Liver (tissue), 9 donors: ENCODE data around the gene MMP23B. TPM values are rescaled to one million over a fixed set of nuclear protein-coding genes. Genes with fewer than 3 reads are reported as not detected.

Source experiments
- DNase-seq: peaks from one replicate; pipeline ENCODE4 v3.0.0-alpha.2; 2017; ENCODE audit warnings: low spot score
- H3K27ac ChIP-seq, 2 donors: one replicate each; pipeline ENCODE4 v1.7.0; 2013; ENCODE audit warnings: inconsistent platforms in 2 of 2, low read length in 2 of 2, control low read depth in 1 of 2, low read depth in 1 of 2, mild to moderate bottlenecking in 1 of 2
- H3K27me3 ChIP-seq, 4 donors: one replicate each; pipeline versions ENCODE4 v1.6.1 to v1.7.0; 2013; ENCODE audit warnings: low read length in 3 of 4, inconsistent platforms in 1 of 4, mild to moderate bottlenecking in 1 of 4, moderate library complexity in 1 of 4; ENCODE audit not compliant: control insufficient read depth in 4 of 4, insufficient read depth in 4 of 4
- H3K36me3 ChIP-seq, 4 donors: one replicate each; pipeline versions ENCODE4 v1.6.1 to v1.7.0; 2013; ENCODE audit warnings: low read length in 3 of 4, mild to moderate bottlenecking in 3 of 4, low read depth in 1 of 4, moderate library complexity in 1 of 4; ENCODE audit not compliant: control insufficient read depth in 4 of 4, insufficient read depth in 3 of 4
- H3K4me1 ChIP-seq, 4 donors: one replicate each; pipeline versions ENCODE4 v1.6.1 to v1.7.0; 2013; ENCODE audit warnings: low read length in 3 of 4, mild to moderate bottlenecking in 3 of 4, moderate library complexity in 1 of 4; ENCODE audit not compliant: control insufficient read depth in 4 of 4, insufficient read depth in 4 of 4
- H3K4me3 ChIP-seq, 3 donors: one replicate each; pipeline versions ENCODE4 v1.6.1 to v1.7.0; 2013; ENCODE audit warnings: low read length in 3 of 3, control low read depth in 1 of 3, low read depth in 1 of 3, mild to moderate bottlenecking in 1 of 3
- H3K9ac ChIP-seq, 2 donors: one replicate each; pipeline ENCODE4 v1.7.0; 2013; ENCODE audit warnings: low read length in 2 of 2, mild to moderate bottlenecking in 2 of 2, moderate library complexity in 2 of 2, control low read depth in 1 of 2, low read depth in 1 of 2
- H3K9me3 ChIP-seq, 4 donors: one replicate each; pipeline versions ENCODE4 v1.6.1 to v1.7.0; 2013; ENCODE audit warnings: low read length in 3 of 4; ENCODE audit not compliant: control insufficient read depth in 4 of 4
- ATF3 ChIP-seq: IDR thresholded peaks from 2 replicates; pipeline ENCODE4 v1.6.1; 2016; ENCODE audit warnings: antibody characterized with exemption
- CTCF ChIP-seq: fragments of 150-350 bp; IDR thresholded peaks from 2 replicates; pipeline ENCODE4 v1.5.1; 2017; ENCODE audit warnings: improper control_type of control experiment, low read depth, low read length; ENCODE audit not compliant: missing input control
- EGR1 ChIP-seq, 2 donors: IDR thresholded peaks; 2 replicates each; pipeline ENCODE4 v1.6.1; 2016 to 2018; ENCODE audit warnings: antibody characterized with exemption in 2 of 2, low read depth in 2 of 2
- FOXA1 ChIP-seq: IDR thresholded peaks from 2 replicates; pipeline ENCODE4 v1.6.1; 2016; ENCODE audit warnings: antibody characterized with exemption
- HNF4G ChIP-seq: IDR thresholded peaks from 2 replicates; pipeline ENCODE4 v1.6.1; 2016; ENCODE audit warnings: antibody characterized with exemption
- MAX ChIP-seq: IDR thresholded peaks from 2 replicates; pipeline ENCODE4 v1.6.1; 2016; ENCODE audit warnings: antibody characterized with exemption
- RAD21 ChIP-seq, 2 donors: IDR thresholded peaks; 2 replicates each; pipeline ENCODE4 v1.6.1; 2016; ENCODE audit warnings: antibody characterized with exemption in 2 of 2, mild to moderate bottlenecking in 2 of 2
- REST ChIP-seq: IDR thresholded peaks from 2 replicates; pipeline ENCODE4 v1.6.1; 2016; ENCODE audit warnings: antibody characterized with exemption, mild to moderate bottlenecking
- RXRA ChIP-seq, 2 donors: IDR thresholded peaks; 2 replicates each; pipeline ENCODE4 v1.6.1; 2017 to 2018; ENCODE audit warnings: antibody characterized with exemption in 2 of 2, mild to moderate bottlenecking in 1 of 2
- SP1 ChIP-seq: IDR thresholded peaks from 2 replicates; pipeline ENCODE4 v1.6.1; 2018; ENCODE audit warnings: antibody characterized with exemption, mild to moderate bottlenecking
- TAF1 ChIP-seq: conservative IDR thresholded peaks from 2 replicates; pipeline ENCODE4 v1.6.1; 2016; ENCODE audit warnings: antibody characterized with exemption, mild to moderate bottlenecking
- YY1 ChIP-seq: IDR thresholded peaks from 2 replicates; pipeline ENCODE4 v1.6.1; 2016; ENCODE audit warnings: antibody characterized with exemption, mild to moderate bottlenecking
- ZBTB33 ChIP-seq: IDR thresholded peaks from 2 replicates; pipeline ENCODE4 v1.6.1; 2016; ENCODE audit warnings: antibody characterized with exemption
- WGBS: extraction: QIAGEN DNeasy Blood & Tissue Kit; methylation state at CpG from one replicate; pipeline ENCODE4 v1.1.7; 2013; 5-methylcytosine and 5-hydroxymethylcytosine counted together
- polyA plus RNA-seq, 2 donors: library from polyadenylated mRNA; stranded (reverse) in 1 of 2; unstranded in 1 of 2; fragments of 200-250 nt in 1 of 2; fragments of >200 nt in 1 of 2; fragmentation: Nextera tagmentation in 1 of 2; extraction: Ambion mirVana in 1 of 2; gene quantifications; one replicate each; pipeline versions ENCODE4 v1.2.1 to v1.2.3, GENCODE V29; 2013 to 2015
- total RNA-seq, 2 donors: library from RNA; depleted of rRNA; stranded (reverse); fragments of >200 nt; gene quantifications; one replicate each; pipeline ENCODE4 v1.2.3, GENCODE V29; 2014
- donor health status: healthy.
- donor health status: healthy.
- donor health status: healthy.
- donor health status: healthy.
- donor health status: healthy.

The MMP23B gene
- total and polyA plus RNA-seq, 4 donors: 0.92 to 4.2 (median 1.5) TPM

- WGBS: 77% methylated on average over 13 of the region's 13 CpGs
- Histone ChIP-seq H3K36me3 (no peaks in the 10 kb centered on the region), H3K9ac (no peak overlapping the region), H3K4me1 (peaks cover 2 to 15% (median 10%) of the 10 kb centered on the region in 4 donors), H3K27me3 (peaks cover 0 to 4% (median 0%) of the 10 kb centered on the region in 4 donors), H3K27ac (no peak overlapping the region), H3K9me3 (no peaks in the 10 kb centered on the region), H3K4me3 (no peak overlapping the region)
- TF ChIP-seq ATF3 (no peak), SP1 (no peak), CTCF (no peak), TAF1 (no peak), RXRA (IDR thresholded peaks at IDR 0.05) (no peak)
- DNase-seq: no peak
Measured at GRCh38 chr1:1603671-1604373, 28.2 kb upstream of the MMP23B start.

- no peaks in the 10 kb centered on the region for H3K9me3 ChIP-seq
- peaks cover 0 to 4% (median 0%) of the 10 kb centered on the region in 4 donors for H3K27me3 ChIP-seq
- no peak for TF ChIP-seq SP1
- no peak for TF ChIP-seq ZBTB33
- TF ChIP-seq RAD21 (IDR thresholded peaks at IDR 0.05): no peak
- no peak for TF ChIP-seq EGR1 (IDR thresholded peaks at IDR 0.05; ENCODE audit: low read depth in 2 of 2)
- no peak for TF ChIP-seq FOXA1
- TF ChIP-seq YY1: no peak
- no peak for TF ChIP-seq MAX
- TF ChIP-seq HNF4G: no peak
- no peak for TF ChIP-seq RXRA (IDR thresholded peaks at IDR 0.05)
- no peak for TF ChIP-seq ATF3
- no peak for TF ChIP-seq CTCF
- TF ChIP-seq REST: no peak
- no peak overlapping the region for H3K9ac ChIP-seq
- no peaks in the 10 kb centered on the region for H3K36me3 ChIP-seq
- peaks cover 2 to 10% (median 7%) of the 10 kb centered on the region in 4 donors for H3K4me1 ChIP-seq
- no peak overlapping the region for H3K27ac ChIP-seq
- no peak for DNase-seq
- no peak overlapping the region for H3K4me3 ChIP-seq
- WGBS: 82% methylated on average over 15 of the region's 15 CpGs
Measured at GRCh38 chr1:1604374-1605033, 27.5 kb upstream of the MMP23B start.
